ENCODE results near the gene HAUS8.

Gene HAUS8

GRCh38 chr19:17075035-17075863 is at the start of gene HAUS8, which contains the start of gene MYO9B:
Gene HAUS8 (minus strand): TSS chr19:17075452. CDS start chr19:17075422, 30 bp downstream.
Gene MYO9B (plus strand): TSS chr19:17075777. CDS start chr19:17101718, 25,941 bp downstream.
- peak within 1 kb of the TSS; percentile 98 for H3K4me3 ChIP-seq (ENCODE audit: low read depth, low read length)
- TF ChIP-seq, protein P1, sequence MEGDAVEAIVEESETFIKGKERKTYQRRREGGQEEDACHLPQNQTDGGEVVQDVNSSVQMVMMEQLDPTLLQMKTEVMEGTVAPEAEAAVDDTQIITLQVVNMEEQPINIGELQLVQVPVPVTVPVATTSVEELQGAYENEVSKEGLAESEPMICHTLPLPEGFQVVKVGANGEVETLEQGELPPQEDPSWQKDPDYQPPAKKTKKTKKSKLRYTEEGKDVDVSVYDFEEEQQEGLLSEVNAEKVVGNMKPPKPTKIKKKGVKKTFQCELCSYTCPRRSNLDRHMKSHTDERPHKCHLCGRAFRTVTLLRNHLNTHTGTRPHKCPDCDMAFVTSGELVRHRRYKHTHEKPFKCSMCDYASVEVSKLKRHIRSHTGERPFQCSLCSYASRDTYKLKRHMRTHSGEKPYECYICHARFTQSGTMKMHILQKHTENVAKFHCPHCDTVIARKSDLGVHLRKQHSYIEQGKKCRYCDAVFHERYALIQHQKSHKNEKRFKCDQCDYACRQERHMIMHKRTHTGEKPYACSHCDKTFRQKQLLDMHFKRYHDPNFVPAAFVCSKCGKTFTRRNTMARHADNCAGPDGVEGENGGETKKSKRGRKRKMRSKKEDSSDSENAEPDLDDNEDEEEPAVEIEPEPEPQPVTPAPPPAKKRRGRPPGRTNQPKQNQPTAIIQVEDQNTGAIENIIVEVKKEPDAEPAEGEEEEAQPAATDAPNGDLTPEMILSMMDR (IDR thresholded peaks at IDR 0.05; ENCODE audit: borderline replicate concordance, insufficient read depth, low read depth, low read length), result no peak

DNA sequence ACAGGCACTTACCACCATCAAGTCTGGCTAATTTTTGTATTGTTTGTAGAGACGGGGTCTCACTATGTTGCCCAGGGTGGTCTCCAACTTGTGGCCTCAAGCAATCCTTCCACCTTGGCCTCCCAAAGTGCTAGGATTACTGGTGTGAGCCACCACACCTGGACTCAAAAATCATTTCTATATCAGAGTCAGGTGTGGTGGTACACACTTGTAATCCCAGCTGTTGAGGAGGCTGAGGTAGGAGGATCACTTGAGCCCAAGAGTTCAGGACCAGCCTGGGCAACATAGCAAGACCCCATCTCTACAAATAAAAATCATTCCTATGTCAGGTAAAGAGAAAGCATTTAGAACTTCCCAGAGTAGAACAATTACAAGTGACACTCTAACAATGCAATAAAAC is 48.8 kb upstream of the HAUS8 start:
- H3K4me3 ChIP-seq (ENCODE audit: low read depth, low read length), result no peak overlapping the region
- TF ChIP-seq, protein P1 (IDR thresholded peaks at IDR 0.05; ENCODE audit: borderline replicate concordance, insufficient read depth, low read depth, low read length), result no peak

GRCh38 chr19:17123041-17123440 is 47.8 kb upstream of the HAUS8 start:
- no peak overlapping the region for H3K4me3 ChIP-seq (ENCODE audit: low read depth, low read length)
- TF ChIP-seq, protein P1 (IDR thresholded peaks at IDR 0.05; ENCODE audit: borderline replicate concordance, insufficient read depth, low read depth, low read length), result no peak

GRCh38 chr19:17121736-17122293 is 46.6 kb upstream of the HAUS8 start:
- TF ChIP-seq, protein P1 (IDR thresholded peaks at IDR 0.05; ENCODE audit: borderline replicate concordance, insufficient read depth, low read depth, low read length), result no peak
- H3K4me3 ChIP-seq (ENCODE audit: low read depth, low read length), result no peak overlapping the region

- no peak overlapping the region for H3K4me3 ChIP-seq (ENCODE audit: low read depth, low read length)
- TF ChIP-seq, protein P1 (IDR thresholded peaks at IDR 0.05; ENCODE audit: borderline replicate concordance, insufficient read depth, low read depth, low read length), result no peak
These were observed 43.7 kb upstream of the HAUS8 start for GRCh38 chr19:17118957-17119356.

DNA sequence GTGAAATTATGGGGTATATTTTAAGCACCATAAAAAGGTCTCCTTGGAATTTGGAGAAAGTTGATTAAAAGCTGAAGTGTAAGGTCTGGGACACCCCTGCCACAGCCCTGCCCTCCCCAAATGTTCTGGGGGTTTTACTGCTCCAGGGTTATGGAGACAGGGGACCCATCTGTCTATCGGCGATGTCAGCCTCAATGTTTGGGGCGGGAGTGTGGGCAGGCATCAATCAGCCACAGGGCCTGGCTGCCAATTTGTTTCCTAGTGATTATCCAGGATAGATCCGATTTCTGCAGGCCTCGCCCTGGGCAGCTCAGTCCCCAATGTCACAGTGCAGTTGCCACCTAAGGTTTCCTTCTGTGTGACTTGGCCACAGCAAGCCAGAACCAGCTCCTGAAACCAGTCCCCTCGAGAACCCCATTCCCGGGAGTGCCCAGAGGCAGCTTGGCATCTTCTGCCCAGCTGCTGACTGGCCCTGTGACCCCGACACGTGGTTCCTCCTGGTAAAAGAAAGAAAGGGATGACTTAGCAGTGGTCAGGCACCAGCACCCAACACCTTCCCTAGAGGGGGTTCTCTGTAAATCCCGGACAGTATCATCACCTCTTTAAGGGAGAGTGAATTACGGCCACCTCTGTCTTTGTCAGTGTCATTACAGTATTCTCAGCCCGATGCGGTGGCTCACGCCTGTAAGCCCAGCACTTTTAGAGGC is 41.9 kb upstream of the HAUS8 start:
- H3K4me3 ChIP-seq (ENCODE audit: low read depth, low read length), result no peak overlapping the region
- TF ChIP-seq, protein P1 (IDR thresholded peaks at IDR 0.05; ENCODE audit: borderline replicate concordance, insufficient read depth, low read depth, low read length), result no peak

All from GM12875 (cell line).